SK-N-SH (cell line): ENCODE results near the gene XIRP2.

Experiments
- CHD2 ChIP-seq: fragments of 150-350 bp; IDR thresholded peaks from 2 replicates; pipeline ENCODE4 v1.6.1; 2018; ENCODE audit warnings: low read length; ENCODE audit not compliant: partially characterized antibody
- CTCF ChIP-seq: fragments of 200-600 bp; sonication (generic); IDR thresholded peaks from 2 replicates; pipeline ENCODE4 v1.6.1; 2017; ENCODE audit warnings: antibody characterized with exemption, mild to moderate bottlenecking, moderate library complexity
- EP300 ChIP-seq, 2 experiments: IDR thresholded peaks; 2 replicates each; pipeline versions ENCODE4 v1.4.0 to v1.6.1; 2012; ENCODE audit warnings: borderline replicate concordance in 1 of 2, low read depth in 1 of 2, low read length in 1 of 2
- GATA2 ChIP-seq: sonication (generic); formaldehyde crosslinking; IDR thresholded peaks from 2 replicates; pipeline ENCODE4 v1.5.0; 2020; ENCODE audit warnings: mild to moderate bottlenecking, missing genetic modification reagents
- POLR2AphosphoS5 ChIP-seq: IDR thresholded peaks from 2 replicates; pipeline ENCODE4 v1.6.1; 2012; ENCODE audit warnings: low read depth, low read length
- TF ChIP-seq, protein P1 (sequence below): IDR thresholded peaks from 2 replicates; pipeline ENCODE4 v1.6.1; 2012; ENCODE audit warnings: mild to moderate bottlenecking, low read depth, low read length, moderate library complexity
- TF ChIP-seq, protein P2 (sequence below): IDR thresholded peaks from 2 replicates; pipeline ENCODE4 v1.4.0; 2012; ENCODE audit warnings: low read depth

GRCh38 chr2:167054881-167055280 is 166.6 kb downstream of the XIRP2 start:
- TF ChIP-seq POLR2AphosphoS5 (no peak), CTCF (no peak), CHD2 (no peak), EP300 (IDR thresholded peaks at IDR 0.05; ENCODE audit: borderline replicate concordance in 1 of 2, low read depth in 1 of 2, low read length in 1 of 2) (no peak), GATA2 (CRISPR knock-in tag) (no peak)
- TF ChIP-seq, protein P1, sequence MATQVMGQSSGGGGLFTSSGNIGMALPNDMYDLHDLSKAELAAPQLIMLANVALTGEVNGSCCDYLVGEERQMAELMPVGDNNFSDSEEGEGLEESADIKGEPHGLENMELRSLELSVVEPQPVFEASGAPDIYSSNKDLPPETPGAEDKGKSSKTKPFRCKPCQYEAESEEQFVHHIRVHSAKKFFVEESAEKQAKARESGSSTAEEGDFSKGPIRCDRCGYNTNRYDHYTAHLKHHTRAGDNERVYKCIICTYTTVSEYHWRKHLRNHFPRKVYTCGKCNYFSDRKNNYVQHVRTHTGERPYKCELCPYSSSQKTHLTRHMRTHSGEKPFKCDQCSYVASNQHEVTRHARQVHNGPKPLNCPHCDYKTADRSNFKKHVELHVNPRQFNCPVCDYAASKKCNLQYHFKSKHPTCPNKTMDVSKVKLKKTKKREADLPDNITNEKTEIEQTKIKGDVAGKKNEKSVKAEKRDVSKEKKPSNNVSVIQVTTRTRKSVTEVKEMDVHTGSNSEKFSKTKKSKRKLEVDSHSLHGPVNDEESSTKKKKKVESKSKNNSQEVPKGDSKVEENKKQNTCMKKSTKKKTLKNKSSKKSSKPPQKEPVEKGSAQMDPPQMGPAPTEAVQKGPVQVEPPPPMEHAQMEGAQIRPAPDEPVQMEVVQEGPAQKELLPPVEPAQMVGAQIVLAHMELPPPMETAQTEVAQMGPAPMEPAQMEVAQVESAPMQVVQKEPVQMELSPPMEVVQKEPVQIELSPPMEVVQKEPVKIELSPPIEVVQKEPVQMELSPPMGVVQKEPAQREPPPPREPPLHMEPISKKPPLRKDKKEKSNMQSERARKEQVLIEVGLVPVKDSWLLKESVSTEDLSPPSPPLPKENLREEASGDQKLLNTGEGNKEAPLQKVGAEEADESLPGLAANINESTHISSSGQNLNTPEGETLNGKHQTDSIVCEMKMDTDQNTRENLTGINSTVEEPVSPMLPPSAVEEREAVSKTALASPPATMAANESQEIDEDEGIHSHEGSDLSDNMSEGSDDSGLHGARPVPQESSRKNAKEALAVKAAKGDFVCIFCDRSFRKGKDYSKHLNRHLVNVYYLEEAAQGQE, result no peak
- TF ChIP-seq, protein P2, sequence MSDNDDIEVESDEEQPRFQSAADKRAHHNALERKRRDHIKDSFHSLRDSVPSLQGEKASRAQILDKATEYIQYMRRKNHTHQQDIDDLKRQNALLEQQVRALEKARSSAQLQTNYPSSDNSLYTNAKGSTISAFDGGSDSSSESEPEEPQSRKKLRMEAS, result no peak
